HG03066 (cell line): ENCODE measurements around the gene ITGB1BP2.
"Not testable (repeated sequence)": the region's sequence is repeated elsewhere in the genome, so short reads cannot be mapped to it uniquely, and the experiment has no call there.

Experiments used
- ATAC-seq: cut with Tn5 transposase; IDR thresholded peaks from one replicate; pipeline ENCODE4 v1.9.1; 2021; ENCODE audit warnings: low read depth; ENCODE audit not compliant: unreplicated experiment

The ITGB1BP2 gene

GRCh38 chrX:71300495-71300894 is 1.1 kb upstream of the ITGB1BP2 start:
- ATAC-seq, result not testable (repeated sequence)

DNA sequence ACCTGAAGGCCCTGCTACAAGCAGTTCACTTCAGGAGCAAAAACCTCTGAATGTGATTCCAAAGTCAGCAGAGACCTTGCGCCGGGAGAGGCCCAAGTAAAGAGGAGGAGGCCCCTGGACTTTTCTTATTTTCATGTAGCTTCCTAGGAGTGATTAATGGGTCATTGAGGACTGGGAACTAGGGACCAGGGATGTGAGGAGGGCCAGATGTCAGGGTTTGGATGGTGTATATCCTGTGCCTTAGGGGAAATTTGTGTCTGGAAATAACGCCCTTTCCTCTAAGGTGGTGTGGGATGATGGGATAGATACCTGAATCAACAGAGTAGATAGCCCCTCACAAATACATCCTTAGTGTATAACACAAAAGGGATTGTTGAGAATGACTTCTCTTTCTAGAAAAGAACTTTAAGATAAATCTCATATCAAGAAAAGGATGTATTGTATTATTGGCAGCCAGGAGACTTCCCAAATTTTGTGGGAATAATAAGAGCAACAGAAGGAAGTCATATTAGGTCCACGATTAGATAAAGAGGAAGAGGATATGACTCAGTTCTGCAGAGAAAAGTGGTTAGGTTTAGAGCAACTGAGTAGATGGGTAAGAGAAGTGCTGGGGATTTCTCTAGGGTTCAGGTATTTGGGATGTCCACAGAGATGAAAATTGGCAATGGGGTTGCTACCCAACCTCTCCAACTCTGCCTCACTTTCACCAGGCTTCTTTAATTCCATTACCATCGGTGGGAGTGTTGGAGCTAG is 1.1 kb downstream of the ITGB1BP2 start:
- no peak for ATAC-seq

DNA sequence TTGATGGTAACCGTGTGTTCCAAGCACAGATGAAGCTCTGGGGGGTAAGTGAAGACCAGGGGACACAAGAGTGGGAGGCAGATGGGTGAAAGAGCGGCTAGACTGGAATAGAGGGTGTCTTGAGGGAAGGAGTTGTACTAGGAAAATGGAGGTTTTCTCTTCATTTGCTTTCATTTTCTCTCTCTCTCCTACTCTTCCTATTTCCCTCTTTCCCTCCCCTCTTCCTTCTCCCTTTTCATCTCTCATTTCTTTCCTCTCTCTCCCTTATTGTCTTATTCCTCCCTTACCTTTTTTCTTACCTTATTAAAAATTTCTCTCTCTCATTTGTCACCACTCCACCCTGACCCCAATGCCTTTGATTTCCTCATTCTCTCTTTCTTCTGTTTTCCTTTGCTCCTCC is 3.0 kb downstream of the ITGB1BP2 start:
- ATAC-seq, result no peak

DNA sequence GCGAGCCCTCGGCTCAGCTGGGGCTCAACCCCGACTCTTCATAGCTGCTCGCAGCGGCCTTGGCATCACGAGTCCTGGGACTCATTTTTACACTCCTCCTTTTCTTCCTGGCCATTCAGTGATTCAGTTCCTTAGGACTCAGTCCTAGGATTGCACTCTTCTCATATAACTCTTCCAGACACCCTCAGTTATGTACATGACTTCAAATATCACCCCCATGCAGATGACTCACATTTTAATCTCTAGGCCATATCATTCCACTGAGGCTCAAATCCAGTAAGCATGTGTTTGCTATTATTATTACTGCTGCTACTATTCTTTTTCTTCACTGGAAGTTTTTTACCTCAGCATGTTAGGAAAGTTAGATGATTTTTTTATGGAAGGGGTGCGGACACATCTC is 14.4 kb downstream of the ITGB1BP2 start:
- no peak for ATAC-seq

DNA sequence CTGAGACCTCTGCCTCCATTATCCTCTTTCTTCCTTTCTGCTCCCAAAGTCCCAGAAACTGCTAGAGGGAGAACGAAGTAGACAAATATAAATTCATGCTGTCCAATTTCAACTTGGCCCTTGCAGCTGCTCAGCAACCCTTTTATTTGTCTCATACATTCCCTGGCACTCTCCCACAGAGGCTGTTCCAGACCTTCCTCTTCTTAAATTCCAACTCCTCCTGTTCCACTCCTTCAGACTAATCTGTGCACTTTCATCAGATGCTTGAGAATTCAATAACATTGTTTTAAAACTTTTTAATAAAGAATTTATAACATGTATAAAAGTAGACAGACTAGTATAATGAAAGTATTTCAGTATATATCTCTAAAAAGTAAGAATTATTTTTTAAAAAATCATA is 15.4 kb downstream of the ITGB1BP2 start:
- ATAC-seq, result not testable (repeated sequence)

DNA sequence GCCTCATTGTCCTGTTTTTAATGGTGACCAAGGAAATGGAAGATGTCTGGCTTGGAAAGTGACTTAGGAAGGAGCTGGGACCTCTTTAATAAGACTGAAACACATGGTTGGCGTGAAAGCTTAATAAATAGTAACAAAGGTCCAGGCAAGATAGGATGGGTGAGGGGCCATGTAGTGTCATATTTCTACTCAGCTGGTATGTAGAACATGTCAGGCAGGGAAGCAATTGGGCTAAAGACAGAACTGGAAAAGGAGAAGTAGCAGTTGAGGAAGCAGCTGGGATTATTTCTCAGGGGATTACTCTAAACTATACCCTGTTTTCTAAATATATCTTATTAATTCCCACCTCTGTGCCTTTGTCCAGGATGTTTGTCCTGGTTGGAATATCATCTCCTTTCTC is 18.6 kb downstream of the ITGB1BP2 start:
- no peak for ATAC-seq

GRCh38 chrX:71321731-71322130 is 20.2 kb downstream of the ITGB1BP2 start:
- no peak for ATAC-seq

- ATAC-seq, result not testable (repeated sequence)
Measured at GRCh38 chrX:71324452-71324851, 22.9 kb downstream of the ITGB1BP2 start.

GRCh38 chrX:71326394-71326793 is 24.8 kb downstream of the ITGB1BP2 start:
- ATAC-seq, result no peak

GRCh38 chrX:71349151-71349665 is 47.7 kb downstream of the ITGB1BP2 start:
- ATAC-seq, result not testable (repeated sequence)

GRCh38 chrX:71349867-71350266 is 48.3 kb downstream of the ITGB1BP2 start:
- not testable (repeated sequence) for ATAC-seq

DNA sequence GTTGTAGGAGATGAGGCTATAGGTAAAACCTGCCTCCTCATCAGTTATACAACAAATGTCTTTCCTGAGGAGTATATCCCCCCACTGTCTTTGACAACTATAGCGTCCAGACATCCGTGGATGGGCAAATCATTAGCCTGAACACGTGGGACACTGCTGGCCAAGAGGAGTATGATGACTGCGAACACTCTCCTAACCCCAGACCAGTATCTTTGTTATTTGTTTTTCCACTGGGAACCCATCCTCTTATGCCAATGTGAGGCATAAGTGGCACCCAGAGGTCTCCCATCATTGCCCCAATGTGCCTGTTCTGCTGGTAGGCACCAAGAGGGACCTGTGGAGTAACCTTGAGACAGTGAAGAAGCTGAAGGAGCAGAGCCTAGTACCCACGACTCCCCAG is 50.9 kb downstream of the ITGB1BP2 start:
- not testable (repeated sequence) for ATAC-seq
